MM.1S (cell line): ENCODE measurements around the gene PPP1R15A.

Experiments
- DNase-seq: peaks from one replicate; pipeline ENCODE4 v3.0.0-alpha.2; 2015
- H2AFZ ChIP-seq: fragments of 300-600 bp; sonication (generic); 2 replicates; pipeline ENCODE4 v1.6.0; 2016; ENCODE audit warnings: antibody characterized with exemption, low read length
- H3F3A ChIP-seq: fragments of 300-600 bp; sonication (generic); 2 replicates; pipeline ENCODE4 v1.6.1; 2016; ENCODE audit warnings: mild to moderate bottlenecking, antibody characterized with exemption, low read length, moderate library complexity, mixed read lengths; ENCODE audit not compliant: insufficient read depth
- H3K27ac ChIP-seq: fragments of 300-600 bp; sonication (generic); 2 replicates; pipeline ENCODE4 v1.5.1; 2016; ENCODE audit warnings: mild to moderate bottlenecking, low read length
- H3K27me3 ChIP-seq: fragments of 300-600 bp; sonication (generic); replicated peaks from 2 replicates; pipeline ENCODE4 v1.6.0; 2016; ENCODE audit warnings: low read length; ENCODE audit not compliant: insufficient read depth
- H3K36me3 ChIP-seq: fragments of 300-600 bp; sonication (generic); replicated peaks from 2 replicates; pipeline ENCODE4 v1.6.1; 2016; ENCODE audit warnings: mild to moderate bottlenecking, low read length, mixed read lengths; ENCODE audit not compliant: insufficient read depth
- H3K4me1 ChIP-seq: fragments of 300-600 bp; sonication (generic); 2 replicates; pipeline ENCODE4 v1.6.1; 2016; ENCODE audit warnings: low read length, mixed read lengths
- H3K4me2 ChIP-seq: fragments of 300-600 bp; sonication (generic); 2 replicates; pipeline ENCODE4 v1.6.0; 2016; ENCODE audit warnings: low read depth, low read length
- H3K4me3 ChIP-seq: fragments of 300-600 bp; sonication (generic); 2 replicates; pipeline ENCODE4 v1.5.1; 2016; ENCODE audit warnings: low read length, mixed read lengths
- H3K79me2 ChIP-seq: fragments of 300-600 bp; sonication (generic); 2 replicates; pipeline ENCODE4 v1.6.1; 2016; ENCODE audit warnings: mixed run types, low read length, mixed read lengths
- H3K9ac ChIP-seq: fragments of 300-600 bp; sonication (generic); 2 replicates; pipeline ENCODE4 v1.6.1; 2016; ENCODE audit warnings: low read length, mixed read lengths
- H3K9me2 ChIP-seq: fragments of 300-600 bp; sonication (generic); replicated peaks from 2 replicates; pipeline ENCODE4 v1.6.1; 2016; ENCODE audit warnings: mild to moderate bottlenecking, low read length, mixed read lengths; ENCODE audit not compliant: insufficient read depth
- H3K9me3 ChIP-seq: fragments of 300-600 bp; sonication (generic); replicated peaks from 2 replicates; pipeline ENCODE4 v1.6.1; 2016; ENCODE audit warnings: mild to moderate bottlenecking, low read length, mixed read lengths; ENCODE audit not compliant: insufficient read depth
- H4K20me1 ChIP-seq: fragments of 300-600 bp; sonication (generic); 2 replicates; pipeline ENCODE4 v1.6.1; 2016; ENCODE audit warnings: mild to moderate bottlenecking, low read length, moderate library complexity, mixed read lengths; ENCODE audit not compliant: insufficient read depth
- CTCF ChIP-seq: fragments of 300-600 bp; sonication (generic); IDR thresholded peaks from 2 replicates; pipeline ENCODE4 v1.5.1; 2016; ENCODE audit warnings: antibody characterized with exemption, low read length, mixed read lengths
- EZH2 ChIP-seq: fragments of 300-600 bp; sonication (generic); optimal IDR thresholded peaks from 2 replicates; pipeline ENCODE3; 2017; ENCODE audit warnings: low read depth, mild to moderate bottlenecking, antibody characterized with exemption, low read length, mixed read lengths
- EZH2phosphoT487 ChIP-seq: fragments of 300-600 bp; sonication (generic); IDR thresholded peaks from 2 replicates; pipeline ENCODE4 v1.6.1; 2018; ENCODE audit warnings: antibody characterized with exemption, low read length

Gene PPP1R15A

GRCh38 chr19:48921721-48922500, 49.7 kb downstream of the PPP1R15A start:
- Histone ChIP-seq H3K9me2 (no peaks in the 10 kb centered on the region), H3K27me3 (no peaks in the 10 kb centered on the region), H3K79me2 (no peaks in the 10 kb centered on the region), H3K9ac (no peak overlapping the region), H2AFZ (no peak overlapping the region), H3K4me3 (no peak overlapping the region), H3K9me3 (no peaks in the 10 kb centered on the region), H3K27ac (no peak overlapping the region), H3K36me3 (no peaks in the 10 kb centered on the region), H3K4me2 (no peak overlapping the region), H4K20me1 (no peaks in the 10 kb centered on the region), H3F3A (no peaks in the 10 kb centered on the region; the same call in 1 of the 2 replicates), H3K4me1 (no peaks in the 10 kb centered on the region)
- DNase-seq = no peak
- TF ChIP-seq EZH2 (no peak), CTCF (no peak), EZH2phosphoT487 (no peak)

GRCh38 chr19:48922548-48923490, 50.6 kb downstream of the PPP1R15A start:
- Histone ChIP-seq H3K4me2 (no peak overlapping the region), H3K4me3 (no peak overlapping the region), H3K9me2 (no peaks in the 10 kb centered on the region), H3K36me3 (no peaks in the 10 kb centered on the region), H3K79me2 (no peaks in the 10 kb centered on the region), H3K9ac (no peak overlapping the region), H3F3A (no peaks in the 10 kb centered on the region; the same call in 1 of the 2 replicates), H3K27ac (no peak overlapping the region), H4K20me1 (no peaks in the 10 kb centered on the region), H3K4me1 (no peaks in the 10 kb centered on the region), H3K27me3 (no peaks in the 10 kb centered on the region), H3K9me3 (no peaks in the 10 kb centered on the region), H2AFZ (no peak overlapping the region)
- no peak for DNase-seq
- TF ChIP-seq EZH2phosphoT487 = no peak
- TF ChIP-seq CTCF = no peak
- no peak for TF ChIP-seq EZH2

- no peaks in the 10 kb centered on the region for H3K36me3 ChIP-seq
- no peaks in the 10 kb centered on the region; the same call in 1 of the 2 replicates for H3F3A ChIP-seq
- H3K27me3 ChIP-seq = no peaks in the 10 kb centered on the region
- no peak for DNase-seq
- H3K4me3 ChIP-seq = no peak overlapping the region
- no peak overlapping the region for H2AFZ ChIP-seq
- no peak overlapping the region for H3K9ac ChIP-seq
- no peaks in the 10 kb centered on the region for H3K4me1 ChIP-seq
- no peaks in the 10 kb centered on the region for H4K20me1 ChIP-seq
- H3K79me2 ChIP-seq = no peaks in the 10 kb centered on the region
- H3K27ac ChIP-seq = no peak overlapping the region
- no peak overlapping the region for H3K4me2 ChIP-seq
- no peak for TF ChIP-seq EZH2phosphoT487
- no peak for TF ChIP-seq EZH2
- TF ChIP-seq CTCF = no peak
- H3K9me3 ChIP-seq = no peaks in the 10 kb centered on the region
- H3K9me2 ChIP-seq = no peaks in the 10 kb centered on the region
Observed at GRCh38 chr19:48925240-48925843, 53.1 kb downstream of the PPP1R15A start.
